HEK293 (cell line): Measurements from ENCODE around the gene DZIP3.

Experiments used
- CTCF ChIA-PET: fragments of 350-600 bp; formaldehyde crosslinking; extraction: SDS; loops from one replicate; lab custom pipeline; 2021; ENCODE audit warnings: antibody characterized with exemption; lab: Yijun Ruan, JAX
- POLR2A ChIA-PET: fragments of 300-600 bp; formaldehyde crosslinking; extraction: SDS; loops from one replicate; lab custom pipeline; 2020; ENCODE audit warnings: antibody characterized with exemption, inconsistent platforms; lab: Yijun Ruan, JAX
- H3K27ac ChIP-seq: fragments of 200-500 bp; sonication (Bioruptor generic); 2 replicates; pipeline ENCODE4 v1.5.1; 2014; ENCODE audit warnings: low read depth, low read length, control low read depth, inconsistent platforms; ENCODE audit errors: extremely low read depth
- H3K36me3 ChIP-seq, 2 experiments: fragments of 200-500 bp in 1 of 2; sonication (Bioruptor generic) in 1 of 2; 1 replicate in 1 of 2; 2 replicates in 1 of 2; pipeline ENCODE4 v1.5.1; 2014 to 2017; ENCODE audit warnings: inconsistent platforms in 2 of 2, low read length in 2 of 2; ENCODE audit not compliant: control insufficient read depth in 2 of 2, insufficient read depth in 1 of 2
- H3K4me1 ChIP-seq: fragments of 200-500 bp; sonication (Bioruptor generic); 2 replicates; pipeline ENCODE4 v1.5.1; 2014; ENCODE audit warnings: mild to moderate bottlenecking, low read length, inconsistent platforms; ENCODE audit not compliant: control insufficient read depth, insufficient read depth
- H3K4me3 ChIP-seq: 2 replicates; pipeline ENCODE4 v1.5.1; 2011; ENCODE audit warnings: low read depth, mild to moderate bottlenecking, control low read depth, low read length, moderate library complexity
- H3K9me3 ChIP-seq: fragments of 200-500 bp; sonication (Bioruptor generic); 2 replicates; pipeline ENCODE4 v1.5.1; 2014; ENCODE audit warnings: low read depth, low read length, inconsistent platforms; ENCODE audit not compliant: control insufficient read depth, insufficient read depth
- GLI4 ChIP-seq: fragments of 450-650 bp; formaldehyde crosslinking; IDR thresholded peaks from 2 replicates; pipeline ENCODE4 v1.5.1; 2016; ENCODE audit warnings: missing biosample characterization, missing genetic modification characterization
- KLF9 ChIP-seq: fragments of 450-650 bp; formaldehyde crosslinking; IDR thresholded peaks from 2 replicates; pipeline ENCODE4 v1.5.1; 2016; ENCODE audit warnings: missing biosample characterization, missing genetic modification characterization, low read depth
- MEIS1 ChIP-seq: sonication (generic); formaldehyde crosslinking; IDR thresholded peaks from 2 replicates; pipeline ENCODE4 v1.8.1; 2022; ENCODE audit warnings: missing genetic modification reagents, mild to moderate bottlenecking, borderline replicate concordance
- MYNN ChIP-seq: fragments of 450-650 bp; formaldehyde crosslinking; IDR thresholded peaks from 2 replicates; pipeline ENCODE4 v1.5.1; 2016; ENCODE audit warnings: missing biosample characterization, missing genetic modification characterization, borderline replicate concordance
- PRDM1 ChIP-seq: fragments of 450-650 bp; formaldehyde crosslinking; IDR thresholded peaks from 2 replicates; pipeline ENCODE4; 2016; ENCODE audit warnings: missing biosample characterization, missing genetic modification characterization
- RBAK ChIP-seq: fragments of 450-650 bp; formaldehyde crosslinking; IDR thresholded peaks from 2 replicates; pipeline ENCODE4 v1.5.1; 2016; ENCODE audit warnings: missing biosample characterization, missing genetic modification characterization
- SP3 ChIP-seq: fragments of 450-650 bp; formaldehyde crosslinking; IDR thresholded peaks from 2 replicates; pipeline ENCODE4 v1.5.1; 2016; ENCODE audit warnings: missing biosample characterization, missing genetic modification characterization
- ZBTB26 ChIP-seq: fragments of 450-650 bp; formaldehyde crosslinking; optimal IDR thresholded peaks from 2 replicates; pipeline ENCODE3; 2016; ENCODE audit warnings: missing biosample characterization, mild to moderate bottlenecking, missing genetic modification characterization
- ZNF10 ChIP-seq: fragments of 450-650 bp; formaldehyde crosslinking; IDR thresholded peaks from 2 replicates; pipeline ENCODE4 v1.5.1; 2017; ENCODE audit warnings: missing biosample characterization, missing genetic modification characterization
- ZNF133 ChIP-seq: fragments of 450-650 bp; formaldehyde crosslinking; IDR thresholded peaks from 2 replicates; pipeline ENCODE4 v1.5.1; 2016; ENCODE audit warnings: missing biosample characterization, missing genetic modification characterization
- ZNF341 ChIP-seq: fragments of 450-650 bp; formaldehyde crosslinking; IDR thresholded peaks from 2 replicates; pipeline ENCODE4; 2016; ENCODE audit warnings: low read depth, missing biosample characterization, missing genetic modification characterization
- ZNF394 ChIP-seq: fragments of 450-650 bp; formaldehyde crosslinking; IDR thresholded peaks from 2 replicates; pipeline ENCODE4 v1.5.1; 2016; ENCODE audit warnings: missing biosample characterization, missing genetic modification characterization, mild to moderate bottlenecking, moderate library complexity, borderline replicate concordance
- ZNF423 ChIP-seq: fragments of 450-650 bp; formaldehyde crosslinking; IDR thresholded peaks from 2 replicates; pipeline ENCODE4 v1.5.1; 2016; ENCODE audit warnings: missing biosample characterization, missing genetic modification characterization
- ZNF529 ChIP-seq: fragments of 450-650 bp; formaldehyde crosslinking; IDR thresholded peaks from 2 replicates; pipeline ENCODE4 v1.5.1; 2017; ENCODE audit warnings: missing genetic modification characterization, missing biosample characterization; ENCODE audit not compliant: insufficient replicate concordance
- ZNF596 ChIP-seq: fragments of 450-650 bp; IDR thresholded peaks from 2 replicates; pipeline ENCODE4 v1.5.0; 2018; ENCODE audit warnings: missing biosample characterization, mild to moderate bottlenecking, missing genetic modification characterization, moderate library complexity
- TF ChIP-seq, protein P1 (sequence below): fragments of 450-650 bp; formaldehyde crosslinking; IDR thresholded peaks from 2 replicates; pipeline ENCODE4 v1.5.1; 2016; ENCODE audit warnings: missing biosample characterization, missing genetic modification characterization
- TF ChIP-seq, protein P2 (sequence below): sonication (generic); formaldehyde crosslinking; IDR thresholded peaks from 2 replicates; pipeline ENCODE4 v1.8.1; 2022; ENCODE audit warnings: mild to moderate bottlenecking, moderate library complexity, missing genetic modification reagents

Gene DZIP3

DNA sequence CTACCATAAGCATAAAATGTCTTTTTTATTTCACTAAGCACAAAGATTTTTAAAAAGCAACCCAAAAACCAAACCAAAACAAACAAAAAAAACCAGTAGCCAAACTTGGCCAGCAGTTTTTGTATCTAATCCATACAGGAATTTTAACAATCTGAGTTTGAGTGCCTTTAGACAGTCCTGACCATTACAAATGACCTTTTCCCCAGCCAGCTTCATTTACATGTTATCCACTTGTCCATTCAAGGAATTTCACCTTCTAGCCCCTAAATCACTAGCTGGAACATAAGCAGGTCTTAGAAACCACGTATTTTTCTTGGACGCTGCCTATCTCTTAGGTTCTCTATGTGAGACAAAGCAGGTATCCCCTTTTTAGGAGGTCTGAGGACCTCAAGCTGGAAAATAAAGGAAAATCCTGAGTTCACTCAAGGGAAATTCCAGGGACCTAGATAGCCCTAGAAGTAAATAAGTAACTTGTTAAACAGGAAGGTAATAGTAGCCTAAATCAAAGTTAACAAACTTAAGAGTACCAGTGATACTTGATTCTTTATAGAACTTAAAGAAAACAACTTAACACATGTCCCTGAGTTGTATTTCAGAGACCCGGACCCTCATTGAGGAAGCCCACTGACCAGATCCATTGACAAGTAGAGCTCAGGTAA lies 34.5 kb upstream of the DZIP3 start:
- CTCF ChIA-PET: no interaction called here
- peaks cover 19 to 64% of the 10 kb centered on the region in 2 experiments for H3K36me3 ChIP-seq
- no peaks in the 10 kb centered on the region for H3K9me3 ChIP-seq
- TF ChIP-seq SP3 (tag by site-specific recombination) (no peak), PRDM1 (tag by site-specific recombination) (no peak)
- TF ChIP-seq, protein P1, sequence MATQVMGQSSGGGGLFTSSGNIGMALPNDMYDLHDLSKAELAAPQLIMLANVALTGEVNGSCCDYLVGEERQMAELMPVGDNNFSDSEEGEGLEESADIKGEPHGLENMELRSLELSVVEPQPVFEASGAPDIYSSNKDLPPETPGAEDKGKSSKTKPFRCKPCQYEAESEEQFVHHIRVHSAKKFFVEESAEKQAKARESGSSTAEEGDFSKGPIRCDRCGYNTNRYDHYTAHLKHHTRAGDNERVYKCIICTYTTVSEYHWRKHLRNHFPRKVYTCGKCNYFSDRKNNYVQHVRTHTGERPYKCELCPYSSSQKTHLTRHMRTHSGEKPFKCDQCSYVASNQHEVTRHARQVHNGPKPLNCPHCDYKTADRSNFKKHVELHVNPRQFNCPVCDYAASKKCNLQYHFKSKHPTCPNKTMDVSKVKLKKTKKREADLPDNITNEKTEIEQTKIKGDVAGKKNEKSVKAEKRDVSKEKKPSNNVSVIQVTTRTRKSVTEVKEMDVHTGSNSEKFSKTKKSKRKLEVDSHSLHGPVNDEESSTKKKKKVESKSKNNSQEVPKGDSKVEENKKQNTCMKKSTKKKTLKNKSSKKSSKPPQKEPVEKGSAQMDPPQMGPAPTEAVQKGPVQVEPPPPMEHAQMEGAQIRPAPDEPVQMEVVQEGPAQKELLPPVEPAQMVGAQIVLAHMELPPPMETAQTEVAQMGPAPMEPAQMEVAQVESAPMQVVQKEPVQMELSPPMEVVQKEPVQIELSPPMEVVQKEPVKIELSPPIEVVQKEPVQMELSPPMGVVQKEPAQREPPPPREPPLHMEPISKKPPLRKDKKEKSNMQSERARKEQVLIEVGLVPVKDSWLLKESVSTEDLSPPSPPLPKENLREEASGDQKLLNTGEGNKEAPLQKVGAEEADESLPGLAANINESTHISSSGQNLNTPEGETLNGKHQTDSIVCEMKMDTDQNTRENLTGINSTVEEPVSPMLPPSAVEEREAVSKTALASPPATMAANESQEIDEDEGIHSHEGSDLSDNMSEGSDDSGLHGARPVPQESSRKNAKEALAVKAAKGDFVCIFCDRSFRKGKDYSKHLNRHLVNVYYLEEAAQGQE (tag by site-specific recombination): no peak
- no peak overlapping the region for H3K4me3 ChIP-seq
- no peaks in the 10 kb centered on the region for H3K4me1 ChIP-seq
- no peak overlapping the region for H3K27ac ChIP-seq
- POLR2A ChIA-PET: no interaction called here

DNA sequence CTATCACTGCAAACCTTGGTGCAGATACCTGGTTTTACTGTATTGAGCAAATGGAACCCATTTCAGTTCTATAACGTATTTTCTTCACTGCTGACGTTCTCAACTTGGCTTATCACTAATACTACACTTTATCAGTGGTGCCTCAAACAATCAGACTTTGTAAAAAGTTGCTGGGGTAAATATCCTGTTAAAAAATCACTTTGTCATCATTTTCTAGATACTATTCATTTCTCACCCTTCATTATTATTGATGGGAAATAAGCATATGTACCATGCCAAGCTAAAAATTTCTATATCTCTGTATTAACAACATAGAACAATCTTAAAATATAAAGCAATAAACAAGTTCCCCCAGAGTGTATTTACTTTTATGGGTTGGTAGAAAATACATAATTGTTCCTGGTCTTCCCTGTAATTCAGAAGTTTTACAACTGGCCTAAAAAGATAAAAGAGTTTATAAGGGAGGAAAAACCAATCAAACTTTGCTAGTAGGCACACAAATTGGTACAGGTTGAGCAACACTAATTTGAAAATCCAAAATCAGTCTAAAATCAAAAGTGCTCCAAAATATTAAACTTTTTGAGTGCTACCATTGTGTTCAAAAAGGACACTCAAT lies 33.4 kb upstream of the DZIP3 start:
- no peak overlapping the region for H3K4me3 ChIP-seq
- H3K4me1 ChIP-seq: no peaks in the 10 kb centered on the region
- peaks cover 20 to 72% of the 10 kb centered on the region in 2 experiments for H3K36me3 ChIP-seq
- H3K27ac ChIP-seq: no peak overlapping the region
- H3K9me3 ChIP-seq: no peaks in the 10 kb centered on the region
- TF ChIP-seq ZNF394 (tag by site-specific recombination) (no peak), SP3 (tag by site-specific recombination) (no peak), ZNF133 (tag by site-specific recombination) (no peak), ZNF596 (tag by site-specific recombination) (no peak), RBAK (tag by site-specific recombination) (no peak), MYNN (tag by site-specific recombination) (no peak), ZNF529 (tag by site-specific recombination) (no peak), ZNF341 (tag by site-specific recombination) (no peak), GLI4 (no peak), MEIS1 (CRISPR knock-in tag) (no peak), ZNF423 (tag by site-specific recombination) (no peak), ZNF10 (tag by site-specific recombination) (no peak), ZBTB26 (tag by site-specific recombination) (no peak), KLF9 (tag by site-specific recombination) (no peak)
- TF ChIP-seq, protein P2, sequence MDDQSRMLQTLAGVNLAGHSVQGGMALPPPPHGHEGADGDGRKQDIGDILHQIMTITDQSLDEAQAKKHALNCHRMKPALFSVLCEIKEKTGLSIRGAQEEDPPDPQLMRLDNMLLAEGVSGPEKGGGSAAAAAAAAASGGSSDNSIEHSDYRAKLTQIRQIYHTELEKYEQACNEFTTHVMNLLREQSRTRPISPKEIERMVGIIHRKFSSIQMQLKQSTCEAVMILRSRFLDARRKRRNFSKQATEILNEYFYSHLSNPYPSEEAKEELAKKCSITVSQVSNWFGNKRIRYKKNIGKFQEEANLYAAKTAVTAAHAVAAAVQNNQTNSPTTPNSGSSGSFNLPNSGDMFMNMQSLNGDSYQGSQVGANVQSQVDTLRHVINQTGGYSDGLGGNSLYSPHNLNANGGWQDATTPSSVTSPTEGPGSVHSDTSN (CRISPR knock-in tag): no peak
- TF ChIP-seq, all 188 proteins: peak for 0
- ChIA-PET CTCF (no interaction called here), POLR2A (no interaction called here)
